B cell (primary cell): Measurements from ENCODE around the gene MIX23. TPM values are rescaled to one million over a fixed set of nuclear protein-coding genes. Genes with fewer than 3 reads are reported as not detected.

Experiments
- ATAC-seq: fragments of 200-7000 bp; cut with Tn5 transposase; one replicate; pipeline ENCODE4 v1.10.0; 2021; ENCODE audit warnings: low read depth, mild to moderate bottlenecking, moderate number of reproducible peaks, moderate library complexity
- CTCF ChIA-PET: fragments of 350-600 bp; sonication (Branson Sonifier 250); formaldehyde crosslinking; loops from one replicate; lab custom pipeline; 2021; ENCODE audit warnings: antibody characterized with exemption, inconsistent platforms; lab: Charles Lee
- POLR2A ChIA-PET: fragments of 350-600 bp; sonication (Branson Sonifier 250); formaldehyde crosslinking; loops from one replicate; lab custom pipeline; 2021; ENCODE audit warnings: antibody characterized with exemption; lab: Charles Lee
- DNase-seq: peaks from one replicate; pipeline ENCODE4 v3.0.0; 2013
- H2AFZ ChIP-seq: 2 replicates; pipeline ENCODE4 v1.6.1; 2012; ENCODE audit warnings: mild to moderate bottlenecking, low read depth, low read length; ENCODE audit not compliant: insufficient read depth, poor library complexity, severe bottlenecking
- H3K27ac ChIP-seq, 2 donors: 1 replicate in 1 of 2; 2 replicates in 1 of 2; pipeline ENCODE4 v1.5.1; 2012 to 2013; ENCODE audit warnings: low read length in 2 of 2, mild to moderate bottlenecking in 2 of 2, moderate library complexity in 1 of 2
- H3K27me3 ChIP-seq, 4 experiments: fragments of 200-600 bp in 1 of 4; sonication (generic) in 1 of 4; replicated peaks in 1 of 4; 1 replicate in 2 of 4; 2 replicates in 2 of 4; pipeline versions ENCODE4 v1.6.1 to v1.7.0; 2013 to 2016; ENCODE audit warnings: low read length in 3 of 4, mild to moderate bottlenecking in 2 of 4, mixed read lengths in 1 of 4, moderate library complexity in 1 of 4; ENCODE audit not compliant: insufficient read depth in 4 of 4, control insufficient read depth in 3 of 4; ENCODE audit errors: control extremely low read depth in 1 of 4
- H3K36me3 ChIP-seq, 2 experiments: replicated peaks in 1 of 2; 1 replicate in 1 of 2; 2 replicates in 1 of 2; pipeline versions ENCODE4 v1.6.1 to v1.7.1; 2013; ENCODE audit warnings: low read length in 1 of 2; ENCODE audit not compliant: insufficient read depth in 2 of 2, control insufficient read depth in 1 of 2; ENCODE audit errors: control extremely low read depth in 1 of 2, extremely low read depth in 1 of 2
- H3K4me1 ChIP-seq, 2 donors: fragments of 200-600 bp in 1 of 2; sonication (generic) in 1 of 2; 1 replicate in 1 of 2; 2 replicates in 1 of 2; pipeline versions ENCODE4 v1.5.1 to v1.6.1; 2013 to 2017; ENCODE audit warnings: low read length in 2 of 2; ENCODE audit not compliant: control insufficient read depth in 2 of 2, insufficient read depth in 2 of 2
- H3K4me2 ChIP-seq: replicated peaks from 2 replicates; pipeline ENCODE3; 2012; ENCODE audit warnings: mild to moderate bottlenecking, low read depth, low read length; ENCODE audit not compliant: poor library complexity, severe bottlenecking
- H3K4me3 ChIP-seq, 5 experiments: fragments of 200-600 bp in 1 of 5; sonication (generic) in 1 of 5; 1 replicate in 3 of 5; 2 replicates in 2 of 5; pipeline versions ENCODE4 v1.5.1 to v1.7.0; 2011 to 2016; ENCODE audit warnings: low read length in 4 of 5, mild to moderate bottlenecking in 4 of 5, low read depth in 2 of 5, control low read depth in 1 of 5, moderate library complexity in 1 of 5; ENCODE audit not compliant: insufficient read depth in 1 of 5; ENCODE audit errors: control extremely low read depth in 1 of 5, extremely low read depth in 1 of 5
- H3K79me2 ChIP-seq: fragments of 200-600 bp; sonication (generic); one replicate; pipeline ENCODE4 v1.6.0; 2016; ENCODE audit warnings: low read length; ENCODE audit not compliant: control insufficient read depth, insufficient read depth
- H3K9ac ChIP-seq: fragments of 200-600 bp; sonication (generic); 2 replicates; pipeline ENCODE4 v1.6.1; 2017; ENCODE audit warnings: mild to moderate bottlenecking, low read length, moderate library complexity
- H3K9me3 ChIP-seq, 3 donors: one replicate each; pipeline versions ENCODE4 v1.6.1 to v1.7.1; 2013; ENCODE audit warnings: low read length in 2 of 3; ENCODE audit not compliant: control insufficient read depth in 2 of 3, insufficient read depth in 1 of 3; ENCODE audit errors: control extremely low read depth in 1 of 3
- H4K20me1 ChIP-seq: 2 replicates; pipeline ENCODE4 v1.6.0; 2012; ENCODE audit warnings: mild to moderate bottlenecking, low read length; ENCODE audit not compliant: insufficient read depth, control insufficient read depth, poor library complexity, severe bottlenecking
- H3K27ac Mint-ChIP-seq: one replicate; pipeline ENCODE4 v1.8.0; 2021; ENCODE audit warnings: mixed read lengths
- H3K27me3 Mint-ChIP-seq: one replicate; pipeline ENCODE4 v1.8.0; 2021; ENCODE audit warnings: mixed read lengths
- H3K4me1 Mint-ChIP-seq: one replicate; pipeline ENCODE4 v1.8.0; 2021; ENCODE audit warnings: mixed read lengths
- H3K4me3 Mint-ChIP-seq: one replicate; pipeline ENCODE4 v1.8.0; 2021; ENCODE audit warnings: mixed read lengths
- H3K9me3 Mint-ChIP-seq: one replicate; pipeline ENCODE4 v1.8.0; 2022; ENCODE audit warnings: mixed read lengths; ENCODE audit not compliant: insufficient read depth
- CTCF ChIP-seq: fragments of 200-600 bp; IDR thresholded peaks from one replicate; pipeline ENCODE4 v1.8.0; 2022; ENCODE audit warnings: antibody characterized with exemption, mild to moderate bottlenecking
- EZH2 ChIP-seq: IDR thresholded peaks from 2 replicates; pipeline ENCODE4 v1.6.1; 2012; ENCODE audit warnings: borderline replicate concordance, low read depth, mild to moderate bottlenecking, moderate library complexity, low read length; ENCODE audit not compliant: insufficient read depth, poor library complexity, severe bottlenecking
- WGBS: methylation state at CpG from one replicate; pipeline ENCODE4 v1.1.5; 2013; ENCODE audit warnings: missing lambda C conversion rate; ENCODE audit not compliant: insufficient coverage; 5-methylcytosine and 5-hydroxymethylcytosine counted together
- intact Hi-C: fragments of 100-400 bp; cut with micrococcal nuclease; formaldehyde crosslinking; loops from one replicate; pipeline ENCODE4 v1.10.0; 2022
- polyA plus RNA-seq: library from polyadenylated mRNA; depleted of rRNA; stranded (reverse); fragments of >200 nt; gene quantifications from 2 replicates; pipeline ENCODE4 v1.2.3, GENCODE V29; 2012
- total RNA-seq, 2 donors: library from RNA; stranded (reverse); fragments of 120-200 nt in 1 of 2; gene quantifications; 1 replicate in 1 of 2; 2 replicates in 1 of 2; pipeline versions ENCODE4 v1.2.3 to v1.2.4, GENCODE V29; 2013 to 2022

MIX23 gene
- total and polyA plus RNA-seq, 2 donors (not counting 1 experiment from before 2014, with no cell fraction given): 9.2 to 33.1 TPM

GRCh38 chr3:122362026-122362425 lies 21.0 kb downstream of the MIX23 start:
- POLR2A ChIA-PET: no interaction called here
- Histone ChIP-seq H3K9me3 (no peaks in the 10 kb centered on the region), H3K4me1 (no peaks in the 10 kb centered on the region), H3K79me2 (no peaks in the 10 kb centered on the region), H3K27me3 (no peaks in the 10 kb centered on the region), H2AFZ (no peak overlapping the region), H4K20me1 (no peaks in the 10 kb centered on the region), H3K27ac (no peak overlapping the region), H3K36me3 (peaks cover 0 to 25% of the 10 kb centered on the region in 2 experiments), H3K9ac (no peak overlapping the region), H3K4me3 (no peak overlapping the region), H3K4me2 (no peak overlapping the region)
- no peak for TF ChIP-seq CTCF
- TF ChIP-seq EZH2: no peak
- H3K9me3 Mint-ChIP-seq: no peaks in the 10 kb centered on the region
- WGBS: 100% methylated on average over 1 of the region's 2 CpGs
- no peak for ATAC-seq
- no peaks in the 10 kb centered on the region for H3K27me3 Mint-ChIP-seq
- H3K27ac Mint-ChIP-seq: no peak overlapping the region
- CTCF ChIA-PET: interaction anchor here (1.1 kb wide), 1 partner anchor 9 kb away, joined by 3 read pairs; no protein-coding TSS in a partner anchor
- H3K4me3 Mint-ChIP-seq: no peak overlapping the region
- H3K4me1 Mint-ChIP-seq: no peaks in the 10 kb centered on the region
- no peak for DNase-seq
- intact Hi-C loops: no loop called here

- no peak overlapping the region for H3K9ac ChIP-seq
- no peaks in the 10 kb centered on the region for H3K27me3 ChIP-seq
- no peak overlapping the region for H3K4me3 ChIP-seq
- Mint-ChIP-seq H3K27ac (no peak overlapping the region), H3K4me1 (no peaks in the 10 kb centered on the region), H3K4me3 (no peak overlapping the region), H3K9me3 (no peaks in the 10 kb centered on the region), H3K27me3 (no peaks in the 10 kb centered on the region)
- ChIA-PET POLR2A (no interaction called here), CTCF (no interaction called here)
- DNase-seq: no peak
- no peaks in the 10 kb centered on the region for H3K9me3 ChIP-seq
- WGBS: 93% methylated on average over 2 of the region's 2 CpGs
- H2AFZ ChIP-seq: no peak overlapping the region
- ATAC-seq: no peak
- no peak overlapping the region for H3K27ac ChIP-seq
- H4K20me1 ChIP-seq: no peaks in the 10 kb centered on the region
- intact Hi-C loops: no loop called here
- H3K36me3 ChIP-seq: peaks cover 0 to 8% of the 10 kb centered on the region in 2 experiments
- no peak overlapping the region for H3K4me2 ChIP-seq
- no peaks in the 10 kb centered on the region for H3K4me1 ChIP-seq
- H3K79me2 ChIP-seq: no peaks in the 10 kb centered on the region
- no peak for TF ChIP-seq EZH2
- TF ChIP-seq CTCF: no peak
Observed at GRCh38 chr3:122358703-122359032, 24.4 kb downstream of the MIX23 start.
